DMS153 treated with DMSO at 0.1 percent for 48 hours (cell line): ENCODE measurements around the gene OR5H6.
"Not testable (repeated sequence)": the region's sequence is repeated elsewhere in the genome, so short reads cannot be mapped to it uniquely, and the experiment has no call there.

Source experiments
- DNase-seq: peaks from one replicate; lab custom pipeline; 2025; ENCODE audit not compliant: unreplicated experiment; lab: John Stamatoyannopoulos, UW

OR5H6 gene

DNA sequence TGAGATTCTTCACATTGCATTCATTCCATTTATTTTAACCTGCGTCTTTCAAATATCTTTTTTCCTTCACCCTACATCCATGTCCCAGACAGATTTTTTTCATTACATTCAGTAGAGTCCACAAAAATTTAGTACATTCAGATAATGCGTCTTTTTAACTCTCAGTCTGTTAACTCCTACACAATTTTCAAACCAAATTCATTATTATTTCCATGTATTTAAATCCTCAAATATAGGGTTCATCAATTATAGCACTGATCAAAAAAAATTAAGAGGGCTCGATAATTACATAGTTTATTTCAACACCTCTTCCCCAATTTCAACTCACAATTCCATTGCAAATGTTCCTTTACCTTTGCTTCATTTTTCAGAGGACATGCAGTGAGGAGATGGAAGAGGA, at the start of gene OR5H6:
Gene OR5H6, plus strand, starts transcription at position 301 of the 400 bp plus-strand sequence. Its CDS starts 89 bp downstream, at position 390.
- DNase-seq, result no peak

- DNase-seq, result no peak
Observed at GRCh38 chr3:98215051-98215450, 49.0 kb upstream of the OR5H6 start.

GRCh38 chr3:98223907-98224672, 40.0 kb upstream of the OR5H6 start:
- no peak for DNase-seq

DNA sequence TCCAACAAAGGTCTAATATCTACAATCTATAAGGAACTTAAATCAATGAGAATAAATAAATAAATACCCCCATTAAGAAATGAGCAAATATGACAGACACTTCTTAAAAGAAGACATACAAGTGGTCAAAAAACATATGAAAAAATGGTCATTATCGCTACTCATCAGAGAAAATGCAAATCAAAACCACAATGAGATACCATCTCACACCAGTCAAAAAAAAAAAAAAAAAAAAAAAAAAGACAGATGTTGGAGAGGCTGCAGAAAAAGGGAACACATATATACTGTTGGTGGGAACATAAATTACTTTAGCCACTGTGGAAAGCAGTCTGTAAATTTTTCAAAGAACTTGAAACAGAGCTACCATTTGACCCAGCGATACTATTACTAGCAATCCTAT, 31.6 kb upstream of the OR5H6 start:
- DNase-seq, result no peak

DNA sequence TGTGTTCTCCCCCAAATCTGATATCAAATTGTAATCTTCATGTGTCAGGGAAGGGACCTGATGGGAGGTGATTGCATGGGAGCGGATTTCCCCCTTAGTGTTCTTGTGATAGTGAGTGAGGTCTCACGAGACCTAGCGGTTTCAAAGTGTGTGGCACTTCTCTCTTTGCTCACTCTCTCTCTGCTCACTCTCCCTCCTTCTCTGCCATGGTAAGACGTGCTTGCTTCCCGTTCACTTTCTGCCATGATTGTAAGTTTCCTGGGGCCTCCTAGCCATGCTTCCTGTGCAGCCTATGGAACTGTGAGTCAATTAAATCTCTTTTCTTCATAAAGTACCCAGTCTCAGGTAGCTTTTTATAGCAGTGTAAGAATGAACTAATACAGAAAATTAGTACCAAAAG, 30.6 kb upstream of the OR5H6 start:
- no peak for DNase-seq

- no peak for DNase-seq
Observed at GRCh38 chr3:98240131-98240530, 23.9 kb upstream of the OR5H6 start.

DNA sequence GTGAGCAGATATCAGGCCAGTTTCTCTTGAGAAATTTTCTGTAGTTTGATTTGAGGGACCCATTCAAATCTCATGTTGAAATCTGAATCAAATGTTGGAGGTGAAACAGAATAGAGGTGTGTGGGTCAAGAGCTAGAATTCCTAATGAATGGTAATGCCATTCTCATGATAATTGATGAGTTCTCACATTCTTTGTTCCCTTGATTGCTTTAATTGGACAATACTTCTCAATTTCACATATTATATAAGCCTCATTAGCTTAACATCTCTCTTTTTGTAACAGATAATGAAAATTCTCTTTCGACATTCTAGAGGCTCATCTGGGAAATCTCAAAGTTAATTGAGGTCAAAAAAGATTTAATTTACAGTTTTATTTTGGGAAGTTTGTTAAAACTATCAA, 21.9 kb upstream of the OR5H6 start:
- DNase-seq, result no peak

DNA sequence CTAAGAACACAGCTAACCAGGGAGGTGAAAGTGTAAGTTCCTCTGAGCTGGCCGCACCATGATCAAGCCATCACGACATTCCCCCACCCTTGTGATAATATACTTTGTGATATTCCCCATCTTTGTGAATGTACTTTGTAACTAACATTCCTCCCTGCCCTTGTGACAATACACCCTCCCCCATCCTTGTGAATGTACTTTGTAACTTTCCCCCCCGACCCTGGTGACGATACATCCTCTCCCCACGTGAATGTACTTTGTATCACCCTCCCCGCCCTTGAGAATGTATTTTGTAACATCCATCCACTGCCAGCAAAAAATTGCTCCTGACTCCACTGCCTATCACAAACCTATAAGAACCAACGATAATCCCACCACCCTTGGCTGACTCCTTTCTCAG, 20.2 kb upstream of the OR5H6 start:
- DNase-seq, result no peak

DNA sequence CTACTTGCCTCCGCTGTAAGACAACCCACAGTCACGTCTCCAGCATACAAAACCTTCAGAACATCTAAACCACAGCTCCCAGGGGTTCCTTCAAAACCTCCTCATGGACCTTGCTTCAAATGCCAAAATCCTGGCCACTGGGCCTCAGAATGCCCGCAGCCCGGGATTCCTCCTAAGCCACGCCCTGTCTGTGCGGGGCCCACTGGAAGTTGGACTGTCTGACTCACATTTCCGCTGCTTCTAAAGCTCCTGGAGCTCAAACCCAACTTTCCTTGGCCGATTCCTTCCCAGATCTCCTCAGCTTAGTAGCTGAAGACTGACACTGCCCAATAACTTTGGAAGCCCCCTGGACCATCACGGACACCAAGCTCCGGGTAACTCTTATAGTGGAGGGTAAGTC, 17.9 kb upstream of the OR5H6 start:
- no peak for DNase-seq

- DNase-seq, result not testable (repeated sequence)
Observed at GRCh38 chr3:98256026-98256425, 8.0 kb upstream of the OR5H6 start.

- no peak for DNase-seq
Observed at GRCh38 chr3:98259707-98260106, 4.3 kb upstream of the OR5H6 start.

DNA sequence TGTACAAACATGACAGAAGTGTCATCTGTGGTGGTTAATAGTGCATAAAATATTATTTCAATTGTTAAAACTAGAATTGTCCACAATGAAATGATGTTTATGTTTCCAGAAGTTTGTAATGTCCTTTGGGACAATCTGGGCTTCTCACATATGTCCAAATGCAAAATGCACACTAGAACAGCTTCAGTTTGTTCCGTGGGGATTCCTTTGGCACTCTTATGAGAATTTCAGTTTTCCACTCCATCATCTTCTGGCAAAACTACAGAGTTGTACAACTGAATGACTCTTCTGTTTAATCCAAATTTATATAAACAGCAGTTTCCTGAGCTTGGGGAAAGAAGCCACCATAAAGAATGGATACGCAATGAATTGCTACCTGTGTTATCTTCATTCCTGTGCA, 2.0 kb upstream of the OR5H6 start:
- no peak for DNase-seq

DNA sequence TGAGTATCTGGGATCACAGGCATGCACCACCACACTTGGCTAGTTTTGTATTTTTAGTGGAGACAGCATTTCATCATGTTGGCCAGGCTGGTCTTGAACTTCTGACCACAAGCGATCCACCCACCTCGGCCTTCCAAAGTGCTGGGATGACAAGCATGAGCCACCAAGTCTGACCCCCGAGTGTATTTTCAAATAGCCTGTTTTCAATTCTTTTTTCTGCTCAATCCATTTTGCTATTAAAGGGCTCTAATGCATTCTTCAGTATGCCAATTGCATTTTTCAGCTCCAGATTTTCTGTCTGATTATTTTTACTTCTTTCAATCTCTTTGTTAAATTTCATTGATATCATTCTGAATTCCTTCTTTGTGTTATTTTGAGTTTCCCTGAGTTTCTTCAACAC, 5.8 kb downstream of the OR5H6 start:
- DNase-seq, result no peak

DNA sequence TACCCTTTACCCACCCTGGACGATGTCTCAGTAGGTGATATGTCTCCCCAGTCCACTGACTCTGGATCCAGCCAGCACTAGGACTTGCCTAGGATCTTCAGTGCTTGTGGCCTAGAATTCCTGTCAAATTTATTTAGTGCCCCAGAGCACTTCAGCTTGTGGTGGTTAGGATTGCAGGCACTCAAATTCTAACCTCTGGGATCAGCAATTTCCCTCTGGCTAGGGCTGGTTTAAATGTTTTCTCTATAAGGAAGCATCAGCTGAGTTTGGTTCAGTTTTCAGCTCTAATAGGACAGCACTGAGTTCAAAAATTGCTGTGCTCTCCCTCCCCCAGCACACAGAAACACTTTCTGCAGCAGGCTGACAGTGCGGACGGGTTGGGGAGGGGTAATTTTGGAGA, 8.1 kb downstream of the OR5H6 start:
- no peak for DNase-seq

DNA sequence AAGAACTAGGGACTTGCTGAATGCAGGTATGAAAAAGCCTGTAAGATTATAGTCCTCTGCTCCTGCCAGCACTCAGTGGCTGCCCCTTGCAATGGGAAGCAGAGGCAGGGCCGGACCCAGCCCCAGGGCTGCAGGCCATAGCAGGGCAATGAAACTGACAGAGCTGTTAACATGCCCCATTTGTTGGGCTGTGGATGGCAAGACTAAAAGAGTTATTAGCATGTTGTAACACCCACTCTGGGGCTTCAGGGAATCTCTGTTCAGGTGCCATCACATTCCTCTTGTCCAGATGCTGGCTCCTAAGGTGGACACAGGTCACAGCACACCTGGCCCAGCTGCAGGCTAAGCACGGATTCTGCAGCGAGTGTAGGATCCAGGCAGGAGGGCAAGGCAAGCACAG, 10.9 kb downstream of the OR5H6 start:
- no peak for DNase-seq

DNA sequence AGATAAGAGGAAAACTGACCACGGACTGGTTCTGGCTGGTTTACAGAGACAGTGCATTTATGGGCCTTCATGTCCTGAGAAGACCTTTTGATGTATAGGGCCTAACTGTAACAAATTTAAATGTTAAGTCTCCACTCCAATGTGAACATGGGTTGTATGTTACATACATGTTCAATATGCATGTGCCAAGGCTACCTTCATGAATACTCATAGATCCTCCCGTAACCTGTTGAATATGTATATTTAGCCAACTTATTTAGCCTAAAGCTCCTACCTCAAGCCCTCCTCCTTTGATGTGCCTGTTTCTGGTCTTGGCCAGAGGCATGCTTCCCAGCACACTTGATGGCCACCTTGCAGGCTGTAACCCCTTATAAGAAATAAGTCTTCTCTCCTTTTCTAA, 18.2 kb downstream of the OR5H6 start, which contains the start of gene OR5H2:
Gene OR5H2, plus strand, starts transcription at position 301 of the 400 bp plus-strand sequence. CDS start 398 bp downstream, outside the sequence.
- DNase-seq, result no peak

DNA sequence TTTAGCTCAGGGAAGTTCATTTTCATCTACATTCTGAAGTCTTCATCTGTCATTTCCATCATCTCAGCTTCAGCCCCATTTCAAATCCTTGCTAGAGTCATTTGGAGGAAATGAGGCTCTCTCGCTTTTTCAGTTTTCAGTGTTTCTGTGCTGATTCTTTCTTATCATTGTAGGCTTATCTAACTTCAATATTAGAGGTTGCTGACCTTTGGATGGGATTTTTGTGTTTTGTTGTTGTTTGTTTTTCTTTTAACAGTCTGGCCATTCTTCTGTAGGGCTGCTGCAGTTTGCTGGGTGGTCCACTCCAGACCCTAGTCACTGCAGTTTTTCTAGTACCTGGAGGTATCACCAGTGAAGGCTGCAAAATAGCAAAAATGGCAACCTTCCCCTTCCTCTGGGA, 26.9 kb downstream of the OR5H6 start:
- DNase-seq, result no peak

DNA sequence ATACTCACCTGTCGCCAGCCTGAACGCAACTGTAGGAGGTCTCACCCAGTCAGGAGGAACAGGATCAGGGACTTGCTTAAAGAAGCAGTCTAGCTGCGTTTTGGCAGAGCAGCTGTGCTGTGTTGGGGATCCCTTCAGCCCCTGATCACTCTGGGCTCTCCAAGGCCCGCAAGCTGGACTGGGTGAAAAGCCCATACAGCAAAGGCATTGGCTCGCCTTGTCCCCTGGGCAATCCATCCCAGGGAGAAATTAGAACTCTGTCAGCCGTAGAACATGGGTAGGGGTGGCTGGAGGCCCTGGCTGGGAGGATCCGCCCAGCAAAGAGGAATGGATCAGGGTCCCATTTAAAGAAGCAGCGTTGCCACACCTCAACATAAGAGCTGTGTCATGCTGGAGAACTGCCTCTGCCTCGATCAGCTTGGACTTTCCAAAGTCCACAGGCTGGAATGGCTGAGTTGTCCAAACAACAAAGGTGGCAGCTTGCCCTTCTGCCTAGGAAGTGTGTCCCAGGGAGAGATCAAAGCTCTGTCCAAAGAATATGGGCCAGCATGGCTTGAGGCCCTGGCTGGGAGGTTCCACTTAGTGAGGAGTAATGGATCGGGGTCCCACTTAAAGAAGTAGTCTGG, 27.4 kb downstream of the OR5H6 start:
- DNase-seq, result no peak
